Measurements from ENCODE around the gene PARD3.

DNA sequence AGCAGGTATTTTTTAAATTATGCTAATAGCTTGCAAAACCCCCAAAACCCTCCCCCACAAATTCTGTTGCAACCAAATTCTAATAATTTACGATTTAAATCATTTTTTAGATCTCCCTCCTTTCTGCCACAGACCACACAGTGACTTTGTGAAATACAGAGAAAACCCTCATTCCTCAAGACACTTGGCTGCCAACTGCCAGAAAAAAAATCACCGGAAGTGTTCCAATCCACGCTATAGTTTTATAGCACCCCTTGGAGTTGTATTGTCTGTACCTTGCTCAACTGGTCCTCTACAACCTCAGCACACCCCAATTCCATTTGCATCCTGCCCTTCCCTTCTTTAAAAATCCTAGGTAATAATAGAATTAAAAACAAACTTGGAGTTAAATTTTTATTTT is 560.1 kb downstream of the PARD3 start:
- no peak for TF ChIP-seq POLR2A (IDR thresholded peaks at IDR 0.05; ENCODE audit: low read depth)
- TF ChIP-seq POLR2AphosphoS5 (IDR thresholded peaks at IDR 0.05): no peak
- TF ChIP-seq, protein P1, sequence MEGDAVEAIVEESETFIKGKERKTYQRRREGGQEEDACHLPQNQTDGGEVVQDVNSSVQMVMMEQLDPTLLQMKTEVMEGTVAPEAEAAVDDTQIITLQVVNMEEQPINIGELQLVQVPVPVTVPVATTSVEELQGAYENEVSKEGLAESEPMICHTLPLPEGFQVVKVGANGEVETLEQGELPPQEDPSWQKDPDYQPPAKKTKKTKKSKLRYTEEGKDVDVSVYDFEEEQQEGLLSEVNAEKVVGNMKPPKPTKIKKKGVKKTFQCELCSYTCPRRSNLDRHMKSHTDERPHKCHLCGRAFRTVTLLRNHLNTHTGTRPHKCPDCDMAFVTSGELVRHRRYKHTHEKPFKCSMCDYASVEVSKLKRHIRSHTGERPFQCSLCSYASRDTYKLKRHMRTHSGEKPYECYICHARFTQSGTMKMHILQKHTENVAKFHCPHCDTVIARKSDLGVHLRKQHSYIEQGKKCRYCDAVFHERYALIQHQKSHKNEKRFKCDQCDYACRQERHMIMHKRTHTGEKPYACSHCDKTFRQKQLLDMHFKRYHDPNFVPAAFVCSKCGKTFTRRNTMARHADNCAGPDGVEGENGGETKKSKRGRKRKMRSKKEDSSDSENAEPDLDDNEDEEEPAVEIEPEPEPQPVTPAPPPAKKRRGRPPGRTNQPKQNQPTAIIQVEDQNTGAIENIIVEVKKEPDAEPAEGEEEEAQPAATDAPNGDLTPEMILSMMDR (IDR thresholded peaks at IDR 0.05): no peak
- TF ChIP-seq EP300 (IDR thresholded peaks at IDR 0.05): no peak
